ENCODE measurements around the gene CD19.
A peak's percentile ranks its signal among the peaks of the same experiment; 100 is the strongest.
"Not testable (repeated sequence)": the region's sequence is repeated elsewhere in the genome, so short reads cannot be mapped to it uniquely, and the experiment has no call there.

CD19 gene

DNA sequence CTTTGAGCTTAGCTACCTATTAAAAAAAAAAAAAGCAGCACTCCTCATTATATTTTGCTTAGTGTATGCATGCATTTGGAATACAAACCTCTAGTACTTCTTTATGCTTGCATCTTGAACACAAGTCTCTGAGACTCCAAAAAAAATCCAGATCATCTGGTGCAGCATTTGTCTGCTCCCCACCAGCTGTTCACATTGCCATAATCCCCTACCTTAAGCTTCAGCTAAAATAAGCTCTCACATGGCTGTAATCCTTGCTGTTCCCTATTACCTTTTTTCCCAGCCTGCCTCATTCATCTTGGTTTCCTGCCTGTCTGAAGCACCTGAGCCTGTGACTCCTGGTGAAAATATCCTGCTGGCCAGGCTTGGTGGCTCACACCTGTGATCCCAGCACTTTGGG is 11.5 kb downstream of the CD19 start:
- Histone ChIP-seq H3K9ac (ENCODE audit: low read depth, low read length) (no peak overlapping the region), H3K4me1 (ENCODE audit: control insufficient read depth, insufficient read depth, low read length) (peaks cover 13% of the 10 kb centered on the region), H3K27me3 (ENCODE audit: control insufficient read depth, insufficient read depth, low read length) (peaks cover 4% of the 10 kb centered on the region), H3K36me3 (ENCODE audit: insufficient read depth, low read length) (no peaks in the 10 kb centered on the region), H3K9me3 (replicated peaks; ENCODE audit: low read length) (no peaks in the 10 kb centered on the region), H3K4me3 (ENCODE audit: low read length) (no peak overlapping the region), H3K4me2 (ENCODE audit: low read length) (no peak overlapping the region)

GRCh38 chr16:28946681-28947080 is 14.9 kb downstream of the CD19 start:
- H3K4me1 ChIP-seq (ENCODE audit: control insufficient read depth, insufficient read depth, low read length) = peaks cover 15% of the 10 kb centered on the region
- H3K4me3 ChIP-seq (ENCODE audit: low read length) = no peak overlapping the region
- H3K9me3 ChIP-seq (replicated peaks; ENCODE audit: low read length) = no peaks in the 10 kb centered on the region
- H3K36me3 ChIP-seq (ENCODE audit: insufficient read depth, low read length) = no peaks in the 10 kb centered on the region
- H3K27me3 ChIP-seq (ENCODE audit: control insufficient read depth, insufficient read depth, low read length) = no peaks in the 10 kb centered on the region
- no peak overlapping the region for H3K4me2 ChIP-seq (ENCODE audit: low read length)
- no peak overlapping the region for H3K9ac ChIP-seq (ENCODE audit: low read depth, low read length)

GRCh38 chr16:28950648-28951409 is 19.1 kb downstream of the CD19 start, which contains the start of gene NFATC2IP:
TSS of gene NFATC2IP (plus strand) at chr16:28950937. CDS start at chr16:28951012, 75 bp downstream.
- Histone ChIP-seq H3K36me3 (ENCODE audit: insufficient read depth, low read length) (peaks cover 25% of the 10 kb centered on the region), H3K9ac (ENCODE audit: low read depth, low read length) (peak within 1 kb of the TSS; percentile 93), H3K4me2 (ENCODE audit: low read length) (peak within 1 kb of the TSS; percentile 100), H3K27me3 (ENCODE audit: control insufficient read depth, insufficient read depth, low read length) (no peaks in the 10 kb centered on the region), H3K9me3 (replicated peaks; ENCODE audit: low read length) (no peaks in the 10 kb centered on the region), H3K4me3 (ENCODE audit: low read length) (peak within 1 kb of the TSS; percentile 99), H3K4me1 (ENCODE audit: control insufficient read depth, insufficient read depth, low read length) (peaks cover 16% of the 10 kb centered on the region)

DNA sequence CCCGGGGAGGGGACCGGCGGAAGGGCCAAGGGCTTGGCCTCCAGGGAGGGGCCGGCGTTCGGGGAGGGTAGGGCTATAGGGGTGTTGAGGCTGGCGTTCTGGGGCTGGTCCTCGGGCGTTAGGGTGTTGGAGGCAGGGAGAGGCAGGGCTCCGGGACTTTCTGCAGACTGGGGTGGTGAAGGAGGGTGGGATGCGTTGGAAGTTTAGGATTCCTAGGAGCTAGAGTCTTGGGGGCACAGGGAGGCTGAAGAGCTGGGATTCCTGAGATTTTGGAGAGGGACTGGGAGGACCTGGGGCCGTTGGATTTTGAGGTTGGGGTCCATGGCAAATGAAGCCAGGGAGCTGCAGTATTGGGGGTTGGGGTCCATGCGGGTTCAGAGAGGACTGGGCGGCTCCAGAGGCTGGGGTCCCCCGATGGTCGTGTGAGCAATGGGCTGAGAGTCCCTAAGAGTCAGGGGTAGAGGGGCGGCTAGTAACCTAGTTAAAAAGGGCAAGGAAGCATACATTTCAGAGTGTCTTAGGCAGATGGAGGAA is 19.7 kb downstream of the CD19 start:
- Histone ChIP-seq H3K4me3 (ENCODE audit: low read length) (peak overlapping the region; percentile 99), H3K27me3 (ENCODE audit: control insufficient read depth, insufficient read depth, low read length) (no peaks in the 10 kb centered on the region), H3K9me3 (replicated peaks; ENCODE audit: low read length) (no peaks in the 10 kb centered on the region), H3K4me1 (ENCODE audit: control insufficient read depth, insufficient read depth, low read length) (peaks cover 14% of the 10 kb centered on the region), H3K9ac (ENCODE audit: low read depth, low read length) (peak overlapping the region; percentile 93), H3K4me2 (ENCODE audit: low read length) (peak overlapping the region; percentile 100), H3K36me3 (ENCODE audit: insufficient read depth, low read length) (peaks cover 30% of the 10 kb centered on the region)

DNA sequence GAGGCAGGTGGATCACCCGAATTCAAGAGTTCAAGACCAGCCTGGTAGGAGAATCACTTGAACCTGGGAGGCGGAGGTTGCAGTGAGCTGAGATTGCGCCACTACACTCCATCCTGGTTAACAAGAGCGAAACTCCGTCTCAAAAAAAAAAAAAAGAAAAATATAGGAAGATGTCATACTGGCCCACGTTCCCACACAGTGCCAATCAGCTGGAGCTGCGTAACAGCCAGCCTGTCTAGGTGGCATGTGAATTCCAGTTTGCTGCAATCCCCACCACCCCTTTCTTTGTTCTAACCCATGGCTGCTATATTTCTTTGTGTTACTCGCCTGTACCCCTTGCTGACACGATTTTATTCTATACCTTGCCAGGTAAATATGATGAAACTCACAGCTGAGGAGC is 26.4 kb downstream of the CD19 start:
- Histone ChIP-seq H3K9ac (ENCODE audit: low read depth, low read length) (no peak overlapping the region), H3K4me1 (ENCODE audit: control insufficient read depth, insufficient read depth, low read length) (no peaks in the 10 kb centered on the region), H3K4me3 (ENCODE audit: low read length) (no peak overlapping the region), H3K4me2 (ENCODE audit: low read length) (no peak overlapping the region), H3K27me3 (ENCODE audit: control insufficient read depth, insufficient read depth, low read length) (no peaks in the 10 kb centered on the region), H3K9me3 (replicated peaks; ENCODE audit: low read length) (no peaks in the 10 kb centered on the region), H3K36me3 (ENCODE audit: insufficient read depth, low read length) (peaks cover 63% of the 10 kb centered on the region)

- Histone ChIP-seq H3K36me3 (ENCODE audit: insufficient read depth, low read length) (peaks cover 62% of the 10 kb centered on the region), H3K4me3 (ENCODE audit: low read length) (no peak overlapping the region), H3K4me2 (ENCODE audit: low read length) (no peak overlapping the region)
Observed at GRCh38 chr16:28958836-28959235, 27.1 kb downstream of the CD19 start.

GRCh38 chr16:28964072-28964471 is 32.3 kb downstream of the CD19 start:
- no peaks in the 10 kb centered on the region for H3K27me3 ChIP-seq (ENCODE audit: control insufficient read depth, insufficient read depth, low read length)
- H3K4me2 ChIP-seq (ENCODE audit: low read length) = no peak overlapping the region
- no peak overlapping the region for H3K9ac ChIP-seq (ENCODE audit: low read depth, low read length)
- no peak overlapping the region for H3K4me3 ChIP-seq (ENCODE audit: low read length)
- no peaks in the 10 kb centered on the region for H3K4me1 ChIP-seq (ENCODE audit: control insufficient read depth, insufficient read depth, low read length)
- H3K36me3 ChIP-seq (ENCODE audit: insufficient read depth, low read length) = peaks cover 46% of the 10 kb centered on the region
- H3K9me3 ChIP-seq (replicated peaks; ENCODE audit: low read length) = no peaks in the 10 kb centered on the region

More at GRCh38 chr16:28958836-28959235, 27.1 kb downstream of the CD19 start:
- Histone ChIP-seq H3K9ac (ENCODE audit: low read depth, low read length) (no peak overlapping the region), H3K9me3 (replicated peaks; ENCODE audit: low read length) (no peaks in the 10 kb centered on the region), H3K27me3 (ENCODE audit: control insufficient read depth, insufficient read depth, low read length) (no peaks in the 10 kb centered on the region), H3K4me1 (ENCODE audit: control insufficient read depth, insufficient read depth, low read length) (no peaks in the 10 kb centered on the region)

DNA sequence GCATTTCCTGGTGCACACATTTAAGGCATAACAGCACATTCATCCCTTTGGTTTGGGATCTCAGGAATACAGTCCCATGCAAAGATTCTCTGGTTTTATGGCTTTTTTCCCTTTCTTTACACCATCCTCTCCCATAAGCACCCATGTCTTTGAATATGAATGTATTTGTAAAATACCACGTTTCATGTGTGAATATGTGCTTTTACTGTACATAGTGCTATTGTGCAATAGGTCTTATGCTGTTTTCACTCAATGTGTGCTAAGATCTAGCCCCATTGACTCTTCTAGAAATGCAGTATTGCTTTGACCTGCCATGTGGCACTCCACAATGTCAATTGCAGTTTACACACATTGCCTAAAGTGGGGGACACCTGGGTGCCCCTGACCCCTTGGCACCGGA is 32.7 kb downstream of the CD19 start:
- no peaks in the 10 kb centered on the region for H3K9me3 ChIP-seq (replicated peaks; ENCODE audit: low read length)
- H3K9ac ChIP-seq (ENCODE audit: low read depth, low read length) = no peak overlapping the region
- H3K4me2 ChIP-seq (ENCODE audit: low read length) = no peak overlapping the region
- H3K4me1 ChIP-seq (ENCODE audit: control insufficient read depth, insufficient read depth, low read length) = no peaks in the 10 kb centered on the region
- H3K4me3 ChIP-seq (ENCODE audit: low read length) = no peak overlapping the region
- H3K27me3 ChIP-seq (ENCODE audit: control insufficient read depth, insufficient read depth, low read length) = no peaks in the 10 kb centered on the region
- peaks cover 42% of the 10 kb centered on the region for H3K36me3 ChIP-seq (ENCODE audit: insufficient read depth, low read length)

DNA sequence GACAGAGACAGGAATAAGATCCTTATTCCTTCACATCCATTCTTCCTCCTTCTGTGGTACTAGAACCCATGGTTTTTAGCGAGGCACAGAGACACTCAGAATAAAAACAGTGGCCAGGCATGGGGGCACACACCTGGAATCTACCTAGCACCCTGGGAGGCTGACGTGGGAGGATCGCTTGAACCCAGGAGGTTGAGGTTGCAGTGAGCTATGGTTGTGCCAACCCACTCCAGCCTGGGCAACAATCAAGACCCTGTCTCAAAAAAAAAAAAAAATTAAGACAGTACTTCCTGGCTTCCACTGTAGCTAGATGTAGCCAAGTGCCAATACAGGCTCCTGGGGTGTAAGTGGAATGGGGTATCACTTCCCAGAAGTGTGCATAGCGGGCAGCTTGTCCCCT is 35.4 kb downstream of the CD19 start:
- Histone ChIP-seq H3K9ac (ENCODE audit: low read depth, low read length) (no peak overlapping the region), H3K9me3 (replicated peaks; ENCODE audit: low read length) (no peaks in the 10 kb centered on the region), H3K4me1 (ENCODE audit: control insufficient read depth, insufficient read depth, low read length) (no peaks in the 10 kb centered on the region), H3K4me3 (ENCODE audit: low read length) (no peak overlapping the region), H3K36me3 (ENCODE audit: insufficient read depth, low read length) (peaks cover 28% of the 10 kb centered on the region), H3K4me2 (ENCODE audit: low read length) (no peak overlapping the region), H3K27me3 (ENCODE audit: control insufficient read depth, insufficient read depth, low read length) (no peaks in the 10 kb centered on the region)

DNA sequence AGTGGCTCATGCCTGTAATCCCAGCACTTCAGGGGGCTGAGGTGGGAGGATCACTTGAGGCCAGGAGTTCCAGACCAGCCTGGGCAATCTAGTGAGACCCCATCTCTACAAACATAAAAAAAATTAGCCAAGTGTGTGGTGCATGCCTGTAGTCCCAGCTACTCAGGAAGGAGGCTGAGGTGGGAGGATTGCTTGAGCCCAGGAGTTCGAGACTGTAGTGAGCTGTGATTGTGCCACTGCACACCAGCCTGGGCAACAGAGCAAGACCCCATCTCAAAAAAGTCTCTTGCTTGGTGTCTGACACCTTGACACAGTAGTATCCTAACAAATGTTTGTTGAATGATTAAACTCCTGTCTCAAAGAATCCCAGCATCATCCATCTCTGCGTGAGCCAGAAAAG is 37.9 kb downstream of the CD19 start:
- not testable (repeated sequence) for H3K4me1 ChIP-seq (ENCODE audit: control insufficient read depth, insufficient read depth, low read length); H3K36me3 ChIP-seq (ENCODE audit: insufficient read depth, low read length); H3K9ac ChIP-seq (ENCODE audit: low read depth, low read length); H3K4me2 ChIP-seq (ENCODE audit: low read length); H3K4me3 ChIP-seq (ENCODE audit: low read length); H3K9me3 ChIP-seq (replicated peaks; ENCODE audit: low read length); H3K27me3 ChIP-seq (ENCODE audit: control insufficient read depth, insufficient read depth, low read length)

DNA sequence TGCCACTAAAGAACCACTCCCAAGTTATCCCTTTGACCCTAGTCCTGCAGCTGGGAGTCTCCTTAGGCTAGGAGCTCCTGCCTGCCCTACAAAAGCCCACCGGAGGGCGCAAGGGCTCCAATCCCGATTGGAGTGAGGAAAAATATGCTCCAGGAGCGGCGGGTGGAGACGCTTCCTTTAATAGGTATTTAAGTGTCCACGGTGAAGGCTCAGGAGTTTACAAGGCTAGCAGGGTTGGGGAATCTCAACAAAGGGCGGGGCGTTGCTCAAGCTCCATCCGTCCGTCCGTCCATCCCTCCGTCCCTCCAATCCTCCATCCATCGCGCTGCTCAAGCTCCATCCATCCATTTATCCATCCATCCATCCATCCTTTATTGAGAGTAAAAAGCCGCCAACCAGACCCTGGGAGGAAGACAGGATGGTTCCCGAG is 42.3 kb downstream of the CD19 start:
- Histone ChIP-seq H3K27me3 (ENCODE audit: control insufficient read depth, insufficient read depth, low read length) (no peaks in the 10 kb centered on the region), H3K4me1 (ENCODE audit: control insufficient read depth, insufficient read depth, low read length) (peaks cover 13% of the 10 kb centered on the region), H3K9ac (ENCODE audit: low read depth, low read length) (peak overlapping the region; percentile 95), H3K4me2 (ENCODE audit: low read length) (peak overlapping the region; percentile 94), H3K9me3 (replicated peaks; ENCODE audit: low read length) (no peaks in the 10 kb centered on the region), H3K4me3 (ENCODE audit: low read length) (peak overlapping the region; percentile 84), H3K36me3 (ENCODE audit: insufficient read depth, low read length) (peaks cover 4% of the 10 kb centered on the region)

Measured in skeletal muscle satellite cell (primary cell).